Trophoblast cell (in vitro differentiated cells and primary cell): ENCODE measurements around the gene FAM131B.

Experiments
- DNase-seq, 2 donors: peaks; one replicate each; pipeline ENCODE4 v3.0.0-alpha.2; 2016
- H2AFZ ChIP-seq: 2 replicates; pipeline ENCODE4 v1.6.1; 2013; ENCODE audit warnings: low read length, moderate library complexity, mild to moderate bottlenecking; ENCODE audit not compliant: insufficient read depth, poor library complexity
- H2AK5ac ChIP-seq: 2 replicates; pipeline ENCODE4 v1.6.1; 2013; ENCODE audit warnings: mild to moderate bottlenecking, low read length
- H2BK120ac ChIP-seq: 2 replicates; pipeline ENCODE4 v1.6.1; 2013; ENCODE audit warnings: low read length, mild to moderate bottlenecking, moderate library complexity; ENCODE audit not compliant: insufficient read depth, poor library complexity
- H2BK12ac ChIP-seq: 2 replicates; pipeline ENCODE4 v1.6.1; 2013; ENCODE audit warnings: mild to moderate bottlenecking, low read length, moderate library complexity
- H2BK5ac ChIP-seq: 2 replicates; pipeline ENCODE4 v1.6.1; 2013; ENCODE audit warnings: low read length, low read depth, moderate library complexity, mild to moderate bottlenecking; ENCODE audit not compliant: poor library complexity
- H3K14ac ChIP-seq: 2 replicates; pipeline ENCODE4 v1.6.1; 2013; ENCODE audit warnings: mild to moderate bottlenecking, low read length
- H3K18ac ChIP-seq: 2 replicates; pipeline ENCODE4 v1.6.1; 2013; ENCODE audit warnings: mild to moderate bottlenecking, low read length
- H3K23ac ChIP-seq: 2 replicates; pipeline ENCODE4 v1.6.1; 2013; ENCODE audit warnings: low read length
- H3K27ac ChIP-seq: 2 replicates; pipeline ENCODE4 v1.5.1; 2013; ENCODE audit warnings: low read depth, mild to moderate bottlenecking, inconsistent platforms, low read length, moderate library complexity
- H3K27me3 ChIP-seq: 2 replicates; pipeline ENCODE4 v1.6.1; 2013; ENCODE audit warnings: inconsistent platforms, mild to moderate bottlenecking, low read length, moderate library complexity; ENCODE audit not compliant: insufficient read depth
- H3K36me3 ChIP-seq, 2 experiments: 1 replicate in 1 of 2; 2 replicates in 1 of 2; pipeline ENCODE4 v1.6.1; 2013; ENCODE audit warnings: low read length in 2 of 2, mild to moderate bottlenecking in 2 of 2, moderate library complexity in 1 of 2; ENCODE audit not compliant: insufficient read depth in 2 of 2, control insufficient read depth in 1 of 2
- H3K4ac ChIP-seq: 2 replicates; pipeline ENCODE4 v1.6.1; 2013; ENCODE audit warnings: low read depth, mild to moderate bottlenecking, low read length, moderate library complexity
- H3K4me1 ChIP-seq, 2 experiments: 1 replicate in 1 of 2; 2 replicates in 1 of 2; pipeline ENCODE4 v1.6.1; 2013; ENCODE audit warnings: low read length in 2 of 2, mild to moderate bottlenecking in 2 of 2, moderate library complexity in 1 of 2; ENCODE audit not compliant: insufficient read depth in 2 of 2, control insufficient read depth in 1 of 2
- H3K4me2 ChIP-seq: 2 replicates; pipeline ENCODE4 v1.6.1; 2013; ENCODE audit warnings: inconsistent platforms, mild to moderate bottlenecking, low read length, moderate library complexity
- H3K4me3 ChIP-seq: 2 replicates; pipeline ENCODE4 v1.5.1; 2013; ENCODE audit warnings: mild to moderate bottlenecking, low read depth, low read length, inconsistent platforms
- H3K79me1 ChIP-seq: one replicate; pipeline ENCODE4 v1.6.1; 2013; ENCODE audit warnings: low read length
- H3K79me2 ChIP-seq: 2 replicates; pipeline ENCODE4 v1.6.1; 2013; ENCODE audit warnings: low read length, mild to moderate bottlenecking; ENCODE audit not compliant: control insufficient read depth, insufficient read depth, poor library complexity
- H3K9ac ChIP-seq: 2 replicates; pipeline ENCODE4 v1.6.1; 2013; ENCODE audit warnings: mild to moderate bottlenecking, low read length
- H3K9me3 ChIP-seq: 2 replicates; pipeline ENCODE4 v1.6.1; 2013; ENCODE audit warnings: low read depth, mild to moderate bottlenecking, control low read depth, inconsistent platforms, low read length; ENCODE audit not compliant: insufficient read depth
- H4K12ac ChIP-seq: 2 replicates; pipeline ENCODE4 v1.6.1; 2013; ENCODE audit warnings: low read depth, mild to moderate bottlenecking, low read length, moderate library complexity
- H4K8ac ChIP-seq: 2 replicates; pipeline ENCODE4 v1.6.1; 2013; ENCODE audit warnings: low read depth, mild to moderate bottlenecking, low read length, moderate library complexity
- H4K91ac ChIP-seq: one replicate; pipeline ENCODE4 v1.6.1; 2013; ENCODE audit warnings: low read depth, mild to moderate bottlenecking, low read length, moderate library complexity
- WGBS: extraction: QIAGEN DNeasy Blood & Tissue Kit; methylation state at CpG from one replicate; pipeline ENCODE4 v1.1.7; 2013; ENCODE audit warnings: missing lambda C conversion rate; ENCODE audit not compliant: insufficient read length, insufficient coverage; ENCODE audit errors: extremely low coverage; 5-methylcytosine and 5-hydroxymethylcytosine counted together

The FAM131B gene

DNA sequence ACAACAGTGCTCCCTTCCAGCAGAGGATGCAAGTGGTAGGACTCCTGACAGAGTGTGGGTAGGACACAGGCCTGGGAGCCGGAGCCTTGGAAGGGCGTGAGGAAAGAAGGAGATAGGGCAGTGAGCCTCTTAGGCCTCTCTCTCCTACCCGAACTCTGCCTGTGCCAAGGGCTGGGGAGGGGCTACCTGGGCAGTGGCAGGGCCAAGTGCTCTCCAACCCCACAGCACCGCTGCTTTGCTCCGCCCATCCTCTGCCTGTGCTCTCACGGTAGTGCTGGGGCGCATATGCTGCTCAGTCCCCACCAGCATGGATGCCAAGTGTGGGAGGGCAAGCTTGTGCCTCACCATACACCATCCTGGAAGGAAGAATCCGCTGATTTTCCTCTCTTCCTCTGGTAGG, 7.5 kb downstream of the FAM131B start:
- DNase-seq, result no peak
- H3K9ac ChIP-seq, result no peak overlapping the region
- H2AFZ ChIP-seq, result no peak overlapping the region
- no peaks in the 10 kb centered on the region for H3K79me1 ChIP-seq
- no peak overlapping the region for H3K23ac ChIP-seq
- WGBS, result no CpG with 5 or more reads among the region's 8 CpGs
- no peak overlapping the region for H2AK5ac ChIP-seq
- H4K8ac ChIP-seq, result no peak overlapping the region
- H3K36me3 ChIP-seq, result no peaks in the 10 kb centered on the region
- no peak overlapping the region for H3K18ac ChIP-seq
- H3K4ac ChIP-seq, result no peak overlapping the region
- no peak overlapping the region for H3K14ac ChIP-seq
- no peak overlapping the region for H2BK12ac ChIP-seq
- H3K9me3 ChIP-seq, result peaks cover 2% of the 10 kb centered on the region
- no peak overlapping the region for H3K27ac ChIP-seq
- no peak overlapping the region for H4K12ac ChIP-seq
- peaks cover 6 to 7% of the 10 kb centered on the region in 2 experiments for H3K4me1 ChIP-seq
- H2BK120ac ChIP-seq, result no peak overlapping the region
- peaks cover 6% of the 10 kb centered on the region for H3K27me3 ChIP-seq
- no peak overlapping the region for H3K4me3 ChIP-seq
- H3K4me2 ChIP-seq, result no peak overlapping the region
- H3K79me2 ChIP-seq, result no peaks in the 10 kb centered on the region
- no peak overlapping the region for H4K91ac ChIP-seq
- H2BK5ac ChIP-seq, result no peak overlapping the region

DNA sequence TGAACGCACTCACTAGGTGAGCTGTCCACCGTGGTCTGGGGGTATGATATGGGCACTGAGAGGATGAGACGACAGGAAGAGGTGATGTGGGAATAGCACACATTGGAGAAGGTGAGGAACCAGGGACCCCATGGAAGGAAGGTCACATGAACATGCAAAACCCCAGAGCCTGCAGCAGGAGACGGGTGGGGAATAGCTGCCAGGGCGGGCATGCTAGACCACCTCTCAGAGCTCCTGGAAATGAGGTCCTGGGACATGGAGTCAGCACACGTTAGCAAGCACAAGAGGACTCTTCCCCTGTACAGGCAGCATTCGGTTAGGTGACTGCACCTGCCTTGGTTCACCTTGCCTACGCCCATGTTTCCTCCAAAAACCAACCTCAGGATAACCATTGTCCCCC, 8.1 kb downstream of the FAM131B start:
- Histone ChIP-seq H3K36me3 (no peaks in the 10 kb centered on the region), H3K4me3 (no peak overlapping the region), H2BK120ac (no peak overlapping the region), H3K23ac (no peak overlapping the region), H3K9ac (no peak overlapping the region), H2AK5ac (no peak overlapping the region), H2BK12ac (no peak overlapping the region), H3K9me3 (peaks cover 2% of the 10 kb centered on the region), H3K4me2 (no peak overlapping the region), H3K79me2 (no peaks in the 10 kb centered on the region), H4K91ac (no peak overlapping the region), H4K8ac (no peak overlapping the region), H2BK5ac (no peak overlapping the region), H2AFZ (no peak overlapping the region), H3K27me3 (peaks cover under 1% of the 10 kb centered on the region), H3K4me1 (peaks cover 6 to 7% of the 10 kb centered on the region in 2 experiments), H4K12ac (no peak overlapping the region), H3K14ac (no peak overlapping the region), H3K18ac (no peak overlapping the region), H3K79me1 (no peaks in the 10 kb centered on the region), H3K4ac (no peak overlapping the region), H3K27ac (no peak overlapping the region)
- no peak for DNase-seq
- WGBS, result no CpG with 5 or more reads among the region's 8 CpGs

DNA sequence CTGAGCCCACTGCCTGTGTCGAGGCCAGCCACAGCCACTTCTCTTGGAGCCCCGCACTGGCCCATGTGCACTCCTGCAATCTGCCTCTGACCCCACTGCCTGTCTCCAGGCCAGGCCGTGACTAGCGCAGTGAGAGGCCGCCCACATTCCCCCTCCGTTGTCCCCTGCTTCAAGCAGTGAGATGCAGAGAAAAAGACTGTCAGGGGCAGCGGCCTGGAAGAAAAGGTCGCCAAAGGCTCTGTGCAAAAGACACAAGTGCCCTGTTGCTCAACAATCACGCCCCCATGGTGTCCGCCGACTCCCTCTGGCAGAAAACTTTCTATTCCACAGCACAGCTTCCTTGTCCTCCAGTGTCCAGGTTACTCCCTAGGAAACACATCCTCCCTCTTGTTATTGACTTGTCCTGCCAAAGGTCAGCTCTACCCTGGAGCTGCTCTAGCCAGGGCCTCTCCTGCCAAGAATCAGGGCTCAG, 9.9 kb downstream of the FAM131B start:
- DNase-seq, result no peak
- no peak overlapping the region for H2BK5ac ChIP-seq
- no peak overlapping the region for H2BK120ac ChIP-seq
- H4K91ac ChIP-seq, result no peak overlapping the region
- peaks cover 6 to 7% of the 10 kb centered on the region in 2 experiments for H3K4me1 ChIP-seq
- H3K27ac ChIP-seq, result no peak overlapping the region
- H3K4me3 ChIP-seq, result no peak overlapping the region
- H3K79me2 ChIP-seq, result no peaks in the 10 kb centered on the region
- no peak overlapping the region for H3K4ac ChIP-seq
- H3K9ac ChIP-seq, result no peak overlapping the region
- no peaks in the 10 kb centered on the region for H3K79me1 ChIP-seq
- no peaks in the 10 kb centered on the region for H3K9me3 ChIP-seq
- no peaks in the 10 kb centered on the region for H3K27me3 ChIP-seq
- H2AK5ac ChIP-seq, result no peak overlapping the region
- H4K8ac ChIP-seq, result no peak overlapping the region
- H2BK12ac ChIP-seq, result no peak overlapping the region
- H3K14ac ChIP-seq, result no peak overlapping the region
- no peak overlapping the region for H4K12ac ChIP-seq
- no CpG with 5 or more reads among the region's 11 CpGs for WGBS
- H2AFZ ChIP-seq, result no peak overlapping the region
- H3K4me2 ChIP-seq, result no peak overlapping the region
- H3K36me3 ChIP-seq, result no peaks in the 10 kb centered on the region
- no peak overlapping the region for H3K23ac ChIP-seq
- H3K18ac ChIP-seq, result no peak overlapping the region

DNA sequence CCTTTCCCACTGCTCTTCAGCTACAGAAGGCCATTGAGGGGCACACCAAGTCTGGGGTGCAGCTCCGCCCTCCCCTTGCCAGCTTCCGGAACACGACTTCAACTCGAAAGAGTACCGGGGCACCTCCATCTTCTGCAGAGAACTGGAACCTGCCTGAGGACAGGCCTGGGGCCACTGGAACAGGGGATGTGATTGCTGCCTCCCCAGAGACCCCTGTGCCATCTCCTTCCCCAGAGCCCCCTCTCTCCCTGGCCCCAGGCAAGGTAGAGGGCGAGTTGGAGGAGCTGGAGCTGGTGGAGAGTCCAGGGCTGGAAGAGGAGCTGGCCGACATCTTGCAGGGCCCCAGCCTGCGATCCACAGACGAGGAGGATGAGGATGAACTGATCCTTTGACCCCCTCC, 10.9 kb downstream of the FAM131B start:
- Histone ChIP-seq H2BK120ac (no peak overlapping the region), H3K9ac (no peak overlapping the region), H3K4ac (no peak overlapping the region), H3K36me3 (no peaks in the 10 kb centered on the region), H3K79me1 (no peaks in the 10 kb centered on the region), H3K27me3 (no peaks in the 10 kb centered on the region), H3K4me3 (no peak overlapping the region), H3K23ac (no peak overlapping the region), H4K8ac (no peak overlapping the region), H3K79me2 (no peaks in the 10 kb centered on the region), H3K4me2 (no peak overlapping the region), H3K14ac (no peak overlapping the region), H2AFZ (no peak overlapping the region), H4K12ac (no peak overlapping the region), H2BK12ac (no peak overlapping the region), H3K27ac (no peak overlapping the region), H3K9me3 (no peaks in the 10 kb centered on the region), H3K4me1 (peaks cover 6 to 7% of the 10 kb centered on the region in 2 experiments), H2BK5ac (no peak overlapping the region), H3K18ac (no peak overlapping the region), H4K91ac (no peak overlapping the region), H2AK5ac (no peak overlapping the region)
- no peak for DNase-seq
- WGBS, result no CpG with 5 or more reads among the region's 9 CpGs
